Measurements from ENCODE around the gene ANO2. TPM values are rescaled to one million over a fixed set of nuclear protein-coding genes. Genes with fewer than 3 reads are reported as not detected.

Gene ANO2
- polyA plus RNA-seq, 1 donor from 2014 or later = 1.8 TPM

GRCh38 chr12:5914387-5915149 lies 30.5 kb downstream of the ANO2 start:
- no peak overlapping the region for H2AFZ ChIP-seq (ENCODE audit: low read depth, low read length)
- no peaks in the 10 kb centered on the region for H3K9me3 ChIP-seq (ENCODE audit: low read length)
- no peaks in the 10 kb centered on the region for H3K79me2 ChIP-seq (replicated peaks; ENCODE audit: insufficient read depth, low read length)
- H3K9ac ChIP-seq (ENCODE audit: low read length) = no peak overlapping the region
- no peak overlapping the region for H3K27ac ChIP-seq (ENCODE audit: low read length)
- H4K20me1 ChIP-seq (ENCODE audit: insufficient read depth) = no peaks in the 10 kb centered on the region
- no peak overlapping the region for H3K4me3 ChIP-seq (ENCODE audit: low read length)
- no peak overlapping the region for H3K4me2 ChIP-seq (ENCODE audit: low read length)
- no peaks in the 10 kb centered on the region for H3F3A ChIP-seq (ENCODE audit: insufficient read depth, low read length, poor library complexity, severe bottlenecking)
- H3K27me3 ChIP-seq (ENCODE audit: insufficient read depth, low read depth, low read length) = no peaks in the 10 kb centered on the region
- no peak for TF ChIP-seq MXI1 (conservative IDR thresholded peaks at IDR 0.05; ENCODE audit: poor library complexity, severe bottlenecking)
- TF ChIP-seq, protein P1, sequence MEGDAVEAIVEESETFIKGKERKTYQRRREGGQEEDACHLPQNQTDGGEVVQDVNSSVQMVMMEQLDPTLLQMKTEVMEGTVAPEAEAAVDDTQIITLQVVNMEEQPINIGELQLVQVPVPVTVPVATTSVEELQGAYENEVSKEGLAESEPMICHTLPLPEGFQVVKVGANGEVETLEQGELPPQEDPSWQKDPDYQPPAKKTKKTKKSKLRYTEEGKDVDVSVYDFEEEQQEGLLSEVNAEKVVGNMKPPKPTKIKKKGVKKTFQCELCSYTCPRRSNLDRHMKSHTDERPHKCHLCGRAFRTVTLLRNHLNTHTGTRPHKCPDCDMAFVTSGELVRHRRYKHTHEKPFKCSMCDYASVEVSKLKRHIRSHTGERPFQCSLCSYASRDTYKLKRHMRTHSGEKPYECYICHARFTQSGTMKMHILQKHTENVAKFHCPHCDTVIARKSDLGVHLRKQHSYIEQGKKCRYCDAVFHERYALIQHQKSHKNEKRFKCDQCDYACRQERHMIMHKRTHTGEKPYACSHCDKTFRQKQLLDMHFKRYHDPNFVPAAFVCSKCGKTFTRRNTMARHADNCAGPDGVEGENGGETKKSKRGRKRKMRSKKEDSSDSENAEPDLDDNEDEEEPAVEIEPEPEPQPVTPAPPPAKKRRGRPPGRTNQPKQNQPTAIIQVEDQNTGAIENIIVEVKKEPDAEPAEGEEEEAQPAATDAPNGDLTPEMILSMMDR (IDR thresholded peaks at IDR 0.05; ENCODE audit: poor library complexity, severe bottlenecking) = no peak
- no peak for TF ChIP-seq RAD21 (conservative IDR thresholded peaks at IDR 0.05)
- no peak for TF ChIP-seq EP300 (conservative IDR thresholded peaks at IDR 0.05; ENCODE audit: poor library complexity, severe bottlenecking)
- no peak for TF ChIP-seq SMC3 (conservative IDR thresholded peaks at IDR 0.05; ENCODE audit: poor library complexity)
- no peak for TF ChIP-seq POLR2AphosphoS5 (IDR thresholded peaks at IDR 0.05)
- no peak for TF ChIP-seq TAF1 (IDR thresholded peaks at IDR 0.05; ENCODE audit: low read depth)
- no peak for TF ChIP-seq EZH2 (IDR thresholded peaks at IDR 0.05; ENCODE audit: borderline replicate concordance, insufficient read depth, low read length, poor library complexity, severe bottlenecking)
- TF ChIP-seq REST (IDR thresholded peaks at IDR 0.05; ENCODE audit: borderline replicate concordance) = no peak
- H3K9me2 ChIP-seq (ENCODE audit: insufficient read depth, low read length) = no peaks in the 10 kb centered on the region
- H3K36me3 ChIP-seq (ENCODE audit: insufficient read depth, low read length) = no peaks in the 10 kb centered on the region

DNA sequence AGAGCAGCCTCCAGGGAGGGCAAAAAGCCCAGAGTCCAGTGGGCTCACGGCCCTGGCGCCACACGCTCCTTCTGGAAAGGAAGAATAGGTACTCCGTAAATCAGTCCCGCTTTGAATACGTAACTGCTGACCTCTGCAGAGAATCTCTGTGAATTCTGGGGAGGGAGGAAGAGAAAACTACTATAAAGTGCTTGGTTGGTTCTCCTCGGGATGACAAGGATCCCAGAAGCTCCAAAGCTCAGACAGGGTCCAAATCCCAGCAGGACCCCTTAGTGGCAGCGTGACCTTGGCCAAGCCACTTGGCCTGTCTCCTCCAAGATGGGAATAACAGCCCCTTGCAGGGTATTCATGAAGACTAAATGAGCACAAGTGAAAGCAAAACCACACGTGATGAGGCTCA lies 31.7 kb downstream of the ANO2 start:
- Histone ChIP-seq H3K27me3 (ENCODE audit: insufficient read depth, low read depth, low read length) (no peaks in the 10 kb centered on the region), H3K9me2 (ENCODE audit: insufficient read depth, low read length) (no peaks in the 10 kb centered on the region), H3K4me2 (ENCODE audit: low read length) (no peak overlapping the region), H3K79me2 (replicated peaks; ENCODE audit: insufficient read depth, low read length) (no peaks in the 10 kb centered on the region), H3K36me3 (ENCODE audit: insufficient read depth, low read length) (no peaks in the 10 kb centered on the region), H4K20me1 (ENCODE audit: insufficient read depth) (no peaks in the 10 kb centered on the region), H3K9me3 (ENCODE audit: low read length) (no peaks in the 10 kb centered on the region), H3F3A (ENCODE audit: insufficient read depth, low read length, poor library complexity, severe bottlenecking) (no peaks in the 10 kb centered on the region), H3K27ac (ENCODE audit: low read length) (no peak overlapping the region), H2AFZ (ENCODE audit: low read depth, low read length) (no peak overlapping the region), H3K9ac (ENCODE audit: low read length) (no peak overlapping the region), H3K4me3 (ENCODE audit: low read length) (no peak overlapping the region)
- no peak for TF ChIP-seq EZH2 (IDR thresholded peaks at IDR 0.05; ENCODE audit: borderline replicate concordance, insufficient read depth, low read length, poor library complexity, severe bottlenecking)

Measured in neural cell (in vitro differentiated cells).